ENCODE results near the gene TMEM163. TPM values are rescaled to one million over a fixed set of nuclear protein-coding genes. Genes with fewer than 3 reads are reported as not detected.
A peak's percentile ranks its signal among the peaks of the same experiment; 100 is the strongest.

The TMEM163 gene
- total and polyA plus RNA-seq, 12 donors: 0.16 to 1.7 (median 0.37) TPM

DNA sequence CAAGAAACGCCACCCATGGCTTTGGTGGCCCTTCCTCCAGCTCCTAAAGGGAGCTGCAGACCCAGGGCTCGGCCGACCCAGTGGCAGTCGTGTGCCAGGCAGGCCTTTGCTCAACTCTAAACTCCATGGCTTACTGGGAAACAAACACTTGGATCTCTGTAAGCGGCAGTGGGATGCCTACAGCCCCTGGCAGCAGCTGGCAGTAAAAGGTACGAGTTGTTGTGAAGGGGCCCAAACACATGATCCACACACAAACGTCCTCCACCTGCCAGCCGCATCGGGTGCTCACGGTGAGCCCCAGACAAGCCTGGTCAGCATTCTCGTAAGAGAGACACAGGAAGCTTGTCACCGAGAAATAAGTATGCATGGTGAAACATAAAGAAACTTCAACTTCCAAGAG lies 250.0 kb downstream of the TMEM163 start:
- no peak for ATAC-seq
- no peak overlapping the region for H3K4me3 ChIP-seq
- H3K27me3 ChIP-seq: no peaks in the 10 kb centered on the region
- no peak overlapping the region for H3K27ac ChIP-seq
- intact Hi-C loops (cut with DNase I): loop anchor here in 1 of 10 donors (5.0 kb wide), 1 partner anchor 429 kb away; no protein-coding TSS in a partner anchor
- no peaks in the 10 kb centered on the region for H3K36me3 ChIP-seq
- 92 to 93% methylated on average over 12 of the region's 12 CpGs for WGBS, 2 donors
- no peak for DNase-seq
- peaks cover 0 to 22% (median 10%) of the 10 kb centered on the region in 11 donors for H3K9me3 ChIP-seq
- TF ChIP-seq, protein P1, sequence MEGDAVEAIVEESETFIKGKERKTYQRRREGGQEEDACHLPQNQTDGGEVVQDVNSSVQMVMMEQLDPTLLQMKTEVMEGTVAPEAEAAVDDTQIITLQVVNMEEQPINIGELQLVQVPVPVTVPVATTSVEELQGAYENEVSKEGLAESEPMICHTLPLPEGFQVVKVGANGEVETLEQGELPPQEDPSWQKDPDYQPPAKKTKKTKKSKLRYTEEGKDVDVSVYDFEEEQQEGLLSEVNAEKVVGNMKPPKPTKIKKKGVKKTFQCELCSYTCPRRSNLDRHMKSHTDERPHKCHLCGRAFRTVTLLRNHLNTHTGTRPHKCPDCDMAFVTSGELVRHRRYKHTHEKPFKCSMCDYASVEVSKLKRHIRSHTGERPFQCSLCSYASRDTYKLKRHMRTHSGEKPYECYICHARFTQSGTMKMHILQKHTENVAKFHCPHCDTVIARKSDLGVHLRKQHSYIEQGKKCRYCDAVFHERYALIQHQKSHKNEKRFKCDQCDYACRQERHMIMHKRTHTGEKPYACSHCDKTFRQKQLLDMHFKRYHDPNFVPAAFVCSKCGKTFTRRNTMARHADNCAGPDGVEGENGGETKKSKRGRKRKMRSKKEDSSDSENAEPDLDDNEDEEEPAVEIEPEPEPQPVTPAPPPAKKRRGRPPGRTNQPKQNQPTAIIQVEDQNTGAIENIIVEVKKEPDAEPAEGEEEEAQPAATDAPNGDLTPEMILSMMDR (IDR thresholded peaks at IDR 0.05): no peak
- no peaks in the 10 kb centered on the region for H3K4me1 ChIP-seq

DNA sequence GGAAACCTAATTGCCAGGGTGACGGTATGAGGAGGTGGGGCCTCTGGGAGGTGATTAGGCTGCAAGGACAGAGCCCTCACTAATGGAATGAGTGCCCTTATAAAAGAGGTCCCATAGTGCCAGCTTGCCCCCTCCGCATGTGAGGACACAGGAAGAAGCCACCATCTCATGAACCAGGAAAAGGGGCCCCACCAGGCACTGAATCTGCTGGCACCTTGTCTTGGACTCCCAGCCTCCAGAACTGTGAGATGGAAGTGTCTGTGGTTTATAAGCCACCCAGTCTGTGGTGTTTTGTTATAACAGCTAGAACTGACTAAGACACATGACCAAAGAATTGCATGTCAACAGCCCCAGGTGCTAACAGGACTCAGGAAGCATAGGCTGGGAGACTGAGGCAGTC lies 250.6 kb downstream of the TMEM163 start:
- WGBS, 2 donors: 92 to 96% methylated on average over 2 of the region's 2 CpGs
- intact Hi-C loops (cut with DNase I): loop anchor here in 1 of 10 donors (5.0 kb wide), 1 partner anchor 429 kb away; no protein-coding TSS in a partner anchor
- DNase-seq: no peak

DNA sequence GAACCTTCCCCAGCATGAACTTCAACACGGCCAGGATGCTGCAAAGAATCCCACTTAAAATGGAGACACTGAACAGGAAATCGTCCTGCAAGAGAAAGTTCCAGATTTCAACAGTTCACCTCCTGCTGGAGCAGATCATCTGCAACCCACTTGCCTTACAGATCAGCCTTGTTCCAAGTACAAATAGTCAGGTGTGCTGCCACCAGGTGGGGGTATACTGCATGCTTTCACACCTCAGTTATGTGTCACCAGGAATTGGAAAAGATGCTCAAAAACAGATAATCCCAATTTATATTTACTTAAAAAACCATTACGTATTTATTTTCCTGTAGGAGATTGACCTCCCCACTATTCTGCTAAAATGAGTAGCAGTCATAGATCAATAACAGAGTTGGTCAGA lies 252.7 kb downstream of the TMEM163 start:
- no peak for ATAC-seq
- intact Hi-C loops (cut with DNase I): loop anchor here in 2 of 10 donors (2.0 to 5.0 kb wide), 2 partner anchors 77 to 431 kb away; no protein-coding TSS in a partner anchor
- WGBS, 2 donors: 62 to 69% methylated on average over 3 of the region's 3 CpGs

More for the DNA sequence above, 250.6 kb downstream of the TMEM163 start:
- no peak for ATAC-seq
- Histone ChIP-seq H3K9me3 (peaks cover 0 to 16% (median 4%) of the 10 kb centered on the region in 11 donors), H3K27ac (no peak overlapping the region), H3K27me3 (no peaks in the 10 kb centered on the region), H3K4me3 (no peak overlapping the region), H3K4me1 (no peaks in the 10 kb centered on the region), H3K36me3 (no peaks in the 10 kb centered on the region)
- TF ChIP-seq, protein P1 (IDR thresholded peaks at IDR 0.05): no peak

DNA sequence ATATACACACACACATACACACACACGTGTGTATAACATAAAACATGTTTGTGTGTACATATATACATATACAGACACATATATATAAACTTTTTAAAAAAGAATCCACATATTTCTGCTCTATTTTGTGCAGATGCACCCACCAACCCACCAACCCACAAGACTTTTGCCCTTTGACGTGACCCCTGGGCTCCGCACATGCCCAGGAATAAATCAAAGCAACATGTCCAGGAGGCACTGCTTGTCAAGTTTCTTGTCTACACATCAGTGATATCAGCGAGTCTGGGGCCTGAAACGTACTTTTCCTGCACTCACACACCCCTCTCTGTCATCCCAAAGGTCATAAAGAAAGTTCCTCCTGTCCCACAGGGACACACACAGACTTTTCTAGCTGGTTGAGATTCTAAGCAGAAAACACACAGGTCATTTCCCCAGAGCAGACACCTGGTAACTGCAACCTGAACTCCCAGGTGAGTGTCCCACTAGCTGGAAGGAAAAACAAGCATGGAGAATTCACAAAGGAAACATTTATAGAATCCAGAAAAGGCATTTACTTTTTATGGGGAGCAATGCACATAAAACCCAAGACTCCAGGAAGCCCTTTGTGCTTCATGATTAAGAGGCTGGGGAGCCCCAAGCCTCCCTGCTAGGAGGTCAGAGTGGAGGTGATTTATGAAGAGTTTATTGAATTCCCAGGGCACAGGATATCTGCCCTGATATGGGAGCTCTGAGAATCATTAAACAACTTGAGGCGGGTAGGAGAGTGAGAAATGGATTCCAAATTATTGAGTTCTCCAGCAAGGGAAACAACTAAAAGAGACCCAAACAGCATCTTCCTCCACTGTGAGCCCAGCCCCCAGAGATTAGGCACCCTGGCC lies 253.3 kb downstream of the TMEM163 start:
- Histone ChIP-seq H3K9me3 (no peaks in the 10 kb centered on the region), H3K4me1 (peaks cover 0 to 9% (median 0%) of the 10 kb centered on the region in 9 donors), H3K4me3 (no peak overlapping the region), H3K27me3 (no peaks in the 10 kb centered on the region), H3K27ac (no peak overlapping the region), H3K36me3 (no peaks in the 10 kb centered on the region)
- intact Hi-C loops (cut with DNase I): loop anchor here in 2 of 10 donors (2.0 to 5.0 kb wide), 2 partner anchors 77 to 432 kb away; no protein-coding TSS in a partner anchor
- DNase-seq: no peak
- no peak for ATAC-seq
- TF ChIP-seq, protein P1 (IDR thresholded peaks at IDR 0.05): no peak
- 79 to 80% methylated on average over 6 of the region's 6 CpGs for WGBS, 2 donors

More for the DNA sequence above, 252.7 kb downstream of the TMEM163 start:
- no peak overlapping the region for H3K4me3 ChIP-seq
- H3K4me1 ChIP-seq: peaks cover 0 to 6% (median 0%) of the 10 kb centered on the region in 9 donors
- H3K9me3 ChIP-seq: no peaks in the 10 kb centered on the region
- TF ChIP-seq, protein P1 (IDR thresholded peaks at IDR 0.05): peak in 8 of 9 donors; percentile 7 to 47 (median 35)
- H3K36me3 ChIP-seq: no peaks in the 10 kb centered on the region
- H3K27me3 ChIP-seq: no peaks in the 10 kb centered on the region
- DNase-seq: no peak
- H3K27ac ChIP-seq: no peak overlapping the region

Data from heart right ventricle (tissue), 16 donors.